HepG2 (cell line): ENCODE data around the gene CYP46A1. TPM values are rescaled to one million over a fixed set of nuclear protein-coding genes. Genes with fewer than 3 reads are reported as not detected.

Experiments used
- ATAC-seq: fragments of 200-7000 bp; cut with Tn5 transposase; 3 replicates; pipeline ENCODE4 v1.9.1; 2020; ENCODE audit warnings: mild to moderate bottlenecking, moderate library complexity
- BruUV-seq: library from RNA; stranded (reverse); fragments of 400-500 nt; replicated peaks from 2 replicates; lab custom pipeline; 2021; lab: Mats Ljungman, UMichigan
- CTCF ChIA-PET: fragments of 300-600 bp; formaldehyde crosslinking; extraction: SDS; loops from one replicate; lab custom pipeline; 2021; ENCODE audit warnings: low total read pairs, inconsistent platforms, low intra/inter-chr PET ratio; lab: Yijun Ruan, JAX
- POLR2A ChIA-PET: fragments of 350-600 bp; sonication (Branson Sonifier 250); formaldehyde crosslinking; loops from one replicate; lab custom pipeline; 2020; ENCODE audit warnings: antibody characterized with exemption, inconsistent platforms; lab: Yijun Ruan, JAX
- DNase-seq: peaks from one replicate; pipeline ENCODE4 v3.0.0-alpha.2; 2015; ENCODE audit warnings: low spot score
- FAIRE-seq: peaks from 3 replicates; lab custom pipeline; 2011; peaks lifted over from hg19 to GRCh38; lab: Jason Lieb, UNC
- H2AFZ ChIP-seq: one replicate; pipeline ENCODE4 v1.6.1; 2011; ENCODE audit warnings: low read length, inconsistent platforms
- H3K27ac ChIP-seq: fragments of 300-600 bp; 3 replicates; pipeline ENCODE4 v1.8.0; 2011; ENCODE audit warnings: mixed run types, mild to moderate bottlenecking, mixed read lengths, low read length, inconsistent platforms; ENCODE audit not compliant: insufficient read depth; ENCODE audit errors: extremely low read length
- H3K27me3 ChIP-seq, 2 experiments: fragments of 200-600 bp in 1 of 2; 2 replicates in 1 of 2; 3 replicates in 1 of 2; pipeline versions ENCODE4 v1.6.0 to v1.8.0; 2011; ENCODE audit warnings: low read length in 2 of 2, mild to moderate bottlenecking in 2 of 2, moderate library complexity in 2 of 2, inconsistent platforms in 1 of 2; ENCODE audit not compliant: insufficient read depth in 2 of 2, control insufficient read depth in 1 of 2
- H3K36me3 ChIP-seq, 2 experiments: fragments of 200-600 bp in 1 of 2; replicated peaks in 1 of 2; 2 replicates in 1 of 2; 3 replicates in 1 of 2; pipeline versions ENCODE4 v1.5.1 to v1.8.0; 2011; ENCODE audit warnings: low read length in 2 of 2, inconsistent platforms in 1 of 2; ENCODE audit not compliant: insufficient read depth in 2 of 2, control insufficient read depth in 1 of 2
- H3K4me1 ChIP-seq: 2 replicates; pipeline ENCODE4 v1.5.1; 2012; ENCODE audit warnings: low read length, inconsistent platforms; ENCODE audit not compliant: insufficient read depth
- H3K4me2 ChIP-seq: 2 replicates; pipeline ENCODE4 v1.6.0; 2011; ENCODE audit warnings: low read depth, low read length, inconsistent platforms
- H3K4me3 ChIP-seq, 3 experiments: fragments of 200-600 bp in 1 of 3; sonication (generic), shearing (Covaris generic) in 1 of 3; replicated peaks in 1 of 3; 2 replicates each; pipeline ENCODE4 v1.5.1; 2011 to 2016; ENCODE audit warnings: low read length in 3 of 3, inconsistent platforms in 2 of 3, low read depth in 2 of 3, mild to moderate bottlenecking in 2 of 3, control low read depth in 1 of 3, mixed read lengths in 1 of 3; ENCODE audit not compliant: insufficient read depth in 1 of 3
- H3K79me2 ChIP-seq: one replicate; pipeline ENCODE4 v1.6.1; 2011; ENCODE audit warnings: low read length, inconsistent platforms; ENCODE audit not compliant: insufficient read depth
- H3K9ac ChIP-seq: 2 replicates; pipeline ENCODE4 v1.6.0; 2011; ENCODE audit warnings: mild to moderate bottlenecking, low read depth, low read length, inconsistent platforms; ENCODE audit not compliant: insufficient read depth
- H3K9me3 ChIP-seq: 2 replicates; pipeline ENCODE4 v1.5.1; 2012; ENCODE audit warnings: mild to moderate bottlenecking, low read length
- H4K20me1 ChIP-seq: 2 replicates; pipeline ENCODE4 v1.6.0; 2011; ENCODE audit warnings: inconsistent platforms, mild to moderate bottlenecking, low read length, moderate library complexity; ENCODE audit not compliant: insufficient read depth
- KLF15 ChIP-seq: sonication (generic); formaldehyde crosslinking; IDR thresholded peaks from 2 replicates; pipeline ENCODE4 v1.8.1; 2023; ENCODE audit warnings: borderline replicate concordance, mild to moderate bottlenecking, inconsistent platforms, missing genetic modification reagents, mixed read lengths
- SRSF1 ChIP-seq: fragments of 200-400 bp; formaldehyde crosslinking; optimal IDR thresholded peaks from 2 replicates; pipeline ENCODE3; 2017; ENCODE audit warnings: mild to moderate bottlenecking, low read depth, low read length, moderate library complexity
- ZNF282 ChIP-seq: fragments of 450-650 bp; IDR thresholded peaks from 2 replicates; pipeline ENCODE4 v1.6.1; 2018; ENCODE audit not compliant: partially characterized antibody
- ZNF768 ChIP-seq: sonication (generic); formaldehyde crosslinking; IDR thresholded peaks from 2 replicates; pipeline ENCODE4 v1.4.0; 2020; ENCODE audit warnings: missing genetic modification reagents
- WGBS: methylation state at CpG from one replicate; pipeline ENCODE4 v1.1.6; 2017; ENCODE audit warnings: low lambda C conversion rate; 5-methylcytosine and 5-hydroxymethylcytosine counted together
- in situ Hi-C: cut with HindIII; loops from 2 replicates; pipeline ENCODE4 v1.10.0; 2017; ENCODE audit warnings: low pct_unique_long_range_greater_than_20kb; ENCODE audit not compliant: extremely low pct_ligation_motif_present
- intact Hi-C: fragments of 100-400 bp; cut with micrococcal nuclease; formaldehyde crosslinking; loops from one replicate; pipeline ENCODE4 v1.10.0; 2022; ENCODE audit not compliant: unreplicated experiment
- polyA plus RNA-seq, 8 experiments: library from polyadenylated mRNA; depleted of rRNA in 3 of 8; stranded (reverse) in 7 of 8; unstranded in 1 of 8; fragments of >200 nt; fragmentation: Illumina TruSeq in 4 of 8; extraction: Trizol in 4 of 8; gene quantifications; 2 replicates each; pipeline versions ENCODE4 v1.2.1 to v1.2.3, GENCODE V29; 2011 to 2016; ENCODE audit warnings: low read depth in 4 of 8, missing spikeins in 1 of 8, mixed read lengths in 1 of 8; ENCODE audit not compliant: insufficient read depth in 1 of 8
- total RNA-seq, 5 experiments: library from RNA; depleted of rRNA; stranded (reverse); fragments of >200 nt; fragmentation: Illumina TruSeq; extraction: Trizol; gene quantifications; 2 replicates each; pipeline ENCODE4 v1.2.3, GENCODE V29; 2016; ENCODE audit warnings: low read depth in 1 of 5
- TF ChIP-seq, protein P1 (sequence below): sonication (generic); formaldehyde crosslinking; IDR thresholded peaks from 2 replicates; pipeline ENCODE4 v1.4.0; 2020; ENCODE audit warnings: missing genetic modification reagents, borderline replicate concordance
- TF ChIP-seq, protein P2 (sequence below): sonication (generic); formaldehyde crosslinking; IDR thresholded peaks from 2 replicates; pipeline ENCODE4 v1.5.0; 2020; ENCODE audit warnings: mild to moderate bottlenecking, missing genetic modification reagents, borderline replicate concordance

CYP46A1 gene
- total and polyA plus RNA-seq, 2 of the 13 experiments (the other 11 are each of a cell fraction or from before 2014, with no cell fraction given): not detected

DNA sequence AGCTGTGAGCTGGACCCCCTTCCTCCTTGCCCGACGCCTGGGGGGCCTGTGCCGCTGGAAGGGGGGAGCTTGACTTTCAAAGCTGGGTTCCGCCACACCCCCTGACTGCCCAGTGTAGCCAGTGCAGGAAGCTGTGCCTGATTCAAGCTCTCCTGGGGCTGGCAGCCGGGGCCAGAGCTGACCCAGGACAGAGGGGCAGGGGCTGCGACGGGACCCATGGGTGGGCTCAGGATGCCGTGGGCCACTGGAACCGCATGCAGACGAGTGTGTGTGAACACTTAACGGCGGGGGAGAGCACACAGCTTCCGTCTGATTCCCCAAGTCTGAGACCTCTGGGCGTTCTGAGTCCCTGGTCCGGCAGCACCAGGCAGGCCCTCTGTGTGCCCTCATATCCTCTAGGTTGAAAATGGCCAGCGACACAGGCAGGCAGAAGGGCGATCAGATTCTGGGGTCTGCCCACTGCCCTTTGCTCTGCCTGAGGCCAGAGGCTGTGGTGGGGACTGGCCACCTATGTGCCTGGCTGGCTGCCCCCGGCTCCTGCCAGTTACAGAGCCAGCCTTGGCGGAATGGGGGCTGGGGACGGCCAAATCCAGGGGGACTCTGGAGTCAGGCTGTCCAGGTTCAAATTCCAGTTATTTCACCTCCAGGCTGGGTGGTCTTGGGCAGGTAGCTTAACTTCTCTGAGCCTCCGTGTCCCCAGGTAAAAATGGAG lies 54.0 kb downstream of the CYP46A1 start:
- H3K27ac ChIP-seq: no peak overlapping the region
- ATAC-seq: peak; percentile 11
- H3K9me3 ChIP-seq: no peaks in the 10 kb centered on the region
- H3K4me2 ChIP-seq: no peak overlapping the region
- no peak for FAIRE-seq
- H4K20me1 ChIP-seq: no peaks in the 10 kb centered on the region
- intact Hi-C loops (no loop called here), in situ Hi-C loops (no loop called here)
- no peak overlapping the region for H3K9ac ChIP-seq
- peaks cover 14 to 85% of the 10 kb centered on the region in 2 experiments for H3K27me3 ChIP-seq
- H2AFZ ChIP-seq: no peak overlapping the region
- no peak for DNase-seq
- H3K4me3 ChIP-seq: no peak overlapping the region
- peaks cover 33% of the 10 kb centered on the region for H3K4me1 ChIP-seq
- BruUV-seq: no TSS peak
- POLR2A ChIA-PET: no interaction called here
- no peaks in the 10 kb centered on the region for H3K36me3 ChIP-seq
- no peaks in the 10 kb centered on the region for H3K79me2 ChIP-seq
- CTCF ChIA-PET: no interaction called here
- TF ChIP-seq ZNF282: no peak
- TF ChIP-seq ZNF768 (CRISPR knock-in tag): peak; percentile 78
- TF ChIP-seq, protein P1, sequence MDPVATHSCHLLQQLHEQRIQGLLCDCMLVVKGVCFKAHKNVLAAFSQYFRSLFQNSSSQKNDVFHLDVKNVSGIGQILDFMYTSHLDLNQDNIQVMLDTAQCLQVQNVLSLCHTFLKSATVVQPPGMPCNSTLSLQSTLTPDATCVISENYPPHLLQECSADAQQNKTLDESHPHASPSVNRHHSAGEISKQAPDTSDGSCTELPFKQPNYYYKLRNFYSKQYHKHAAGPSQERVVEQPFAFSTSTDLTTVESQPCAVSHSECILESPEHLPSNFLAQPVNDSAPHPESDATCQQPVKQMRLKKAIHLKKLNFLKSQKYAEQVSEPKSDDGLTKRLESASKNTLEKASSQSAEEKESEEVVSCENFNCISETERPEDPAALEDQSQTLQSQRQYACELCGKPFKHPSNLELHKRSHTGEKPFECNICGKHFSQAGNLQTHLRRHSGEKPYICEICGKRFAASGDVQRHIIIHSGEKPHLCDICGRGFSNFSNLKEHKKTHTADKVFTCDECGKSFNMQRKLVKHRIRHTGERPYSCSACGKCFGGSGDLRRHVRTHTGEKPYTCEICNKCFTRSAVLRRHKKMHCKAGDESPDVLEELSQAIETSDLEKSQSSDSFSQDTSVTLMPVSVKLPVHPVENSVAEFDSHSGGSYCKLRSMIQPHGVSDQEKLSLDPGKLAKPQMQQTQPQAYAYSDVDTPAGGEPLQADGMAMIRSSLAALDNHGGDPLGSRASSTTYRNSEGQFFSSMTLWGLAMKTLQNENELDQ: no peak
- TF ChIP-seq, all 625 proteins: peak for 1
- WGBS: no CpG with 5 or more reads among the region's 21 CpGs

DNA sequence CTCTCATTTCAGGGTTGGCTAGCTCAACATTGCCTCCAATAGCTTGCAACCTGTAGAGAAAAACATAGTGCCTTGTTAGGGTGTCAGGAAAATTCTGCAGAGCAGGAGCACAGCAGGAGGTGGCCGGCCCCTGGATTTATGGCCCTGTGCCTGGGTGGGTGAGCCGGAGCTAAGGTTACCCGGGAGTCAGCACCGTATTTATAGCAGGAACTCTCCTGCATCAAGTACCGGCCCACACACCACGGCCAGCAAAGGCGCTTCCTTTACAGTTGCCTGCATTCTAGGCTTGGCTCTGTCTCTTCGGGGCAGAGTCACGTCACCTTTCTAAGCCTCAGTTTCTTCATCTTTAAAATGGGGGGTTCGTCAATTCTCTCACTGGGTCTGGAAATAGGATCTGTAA lies 56.3 kb downstream of the CYP46A1 start:
- Histone ChIP-seq H3K79me2 (no peaks in the 10 kb centered on the region), H3K27ac (no peak overlapping the region), H3K4me1 (peaks cover 19% of the 10 kb centered on the region; the same call in 1 of the 2 replicates), H3K27me3 (peaks cover 11 to 72% of the 10 kb centered on the region in 2 experiments; a peak in 4 of 5 replicates), H3K9me3 (no peaks in the 10 kb centered on the region), H3K4me3 (no peak overlapping the region), H4K20me1 (no peaks in the 10 kb centered on the region), H2AFZ (no peak overlapping the region), H3K9ac (no peak overlapping the region), H3K4me2 (no peak overlapping the region), H3K36me3 (no peaks in the 10 kb centered on the region)
- CTCF ChIA-PET: no interaction called here
- intact Hi-C loops: no loop called here
- no TSS peak for BruUV-seq
- FAIRE-seq: no peak
- in situ Hi-C loops: no loop called here
- no peak for ATAC-seq
- WGBS: 58% methylated on average over 7 of the region's 10 CpGs
- no peak for DNase-seq
- POLR2A ChIA-PET: no interaction called here
- TF ChIP-seq SRSF1 (no peak), KLF15 (CRISPR knock-in tag) (no peak)
- TF ChIP-seq, protein P2, sequence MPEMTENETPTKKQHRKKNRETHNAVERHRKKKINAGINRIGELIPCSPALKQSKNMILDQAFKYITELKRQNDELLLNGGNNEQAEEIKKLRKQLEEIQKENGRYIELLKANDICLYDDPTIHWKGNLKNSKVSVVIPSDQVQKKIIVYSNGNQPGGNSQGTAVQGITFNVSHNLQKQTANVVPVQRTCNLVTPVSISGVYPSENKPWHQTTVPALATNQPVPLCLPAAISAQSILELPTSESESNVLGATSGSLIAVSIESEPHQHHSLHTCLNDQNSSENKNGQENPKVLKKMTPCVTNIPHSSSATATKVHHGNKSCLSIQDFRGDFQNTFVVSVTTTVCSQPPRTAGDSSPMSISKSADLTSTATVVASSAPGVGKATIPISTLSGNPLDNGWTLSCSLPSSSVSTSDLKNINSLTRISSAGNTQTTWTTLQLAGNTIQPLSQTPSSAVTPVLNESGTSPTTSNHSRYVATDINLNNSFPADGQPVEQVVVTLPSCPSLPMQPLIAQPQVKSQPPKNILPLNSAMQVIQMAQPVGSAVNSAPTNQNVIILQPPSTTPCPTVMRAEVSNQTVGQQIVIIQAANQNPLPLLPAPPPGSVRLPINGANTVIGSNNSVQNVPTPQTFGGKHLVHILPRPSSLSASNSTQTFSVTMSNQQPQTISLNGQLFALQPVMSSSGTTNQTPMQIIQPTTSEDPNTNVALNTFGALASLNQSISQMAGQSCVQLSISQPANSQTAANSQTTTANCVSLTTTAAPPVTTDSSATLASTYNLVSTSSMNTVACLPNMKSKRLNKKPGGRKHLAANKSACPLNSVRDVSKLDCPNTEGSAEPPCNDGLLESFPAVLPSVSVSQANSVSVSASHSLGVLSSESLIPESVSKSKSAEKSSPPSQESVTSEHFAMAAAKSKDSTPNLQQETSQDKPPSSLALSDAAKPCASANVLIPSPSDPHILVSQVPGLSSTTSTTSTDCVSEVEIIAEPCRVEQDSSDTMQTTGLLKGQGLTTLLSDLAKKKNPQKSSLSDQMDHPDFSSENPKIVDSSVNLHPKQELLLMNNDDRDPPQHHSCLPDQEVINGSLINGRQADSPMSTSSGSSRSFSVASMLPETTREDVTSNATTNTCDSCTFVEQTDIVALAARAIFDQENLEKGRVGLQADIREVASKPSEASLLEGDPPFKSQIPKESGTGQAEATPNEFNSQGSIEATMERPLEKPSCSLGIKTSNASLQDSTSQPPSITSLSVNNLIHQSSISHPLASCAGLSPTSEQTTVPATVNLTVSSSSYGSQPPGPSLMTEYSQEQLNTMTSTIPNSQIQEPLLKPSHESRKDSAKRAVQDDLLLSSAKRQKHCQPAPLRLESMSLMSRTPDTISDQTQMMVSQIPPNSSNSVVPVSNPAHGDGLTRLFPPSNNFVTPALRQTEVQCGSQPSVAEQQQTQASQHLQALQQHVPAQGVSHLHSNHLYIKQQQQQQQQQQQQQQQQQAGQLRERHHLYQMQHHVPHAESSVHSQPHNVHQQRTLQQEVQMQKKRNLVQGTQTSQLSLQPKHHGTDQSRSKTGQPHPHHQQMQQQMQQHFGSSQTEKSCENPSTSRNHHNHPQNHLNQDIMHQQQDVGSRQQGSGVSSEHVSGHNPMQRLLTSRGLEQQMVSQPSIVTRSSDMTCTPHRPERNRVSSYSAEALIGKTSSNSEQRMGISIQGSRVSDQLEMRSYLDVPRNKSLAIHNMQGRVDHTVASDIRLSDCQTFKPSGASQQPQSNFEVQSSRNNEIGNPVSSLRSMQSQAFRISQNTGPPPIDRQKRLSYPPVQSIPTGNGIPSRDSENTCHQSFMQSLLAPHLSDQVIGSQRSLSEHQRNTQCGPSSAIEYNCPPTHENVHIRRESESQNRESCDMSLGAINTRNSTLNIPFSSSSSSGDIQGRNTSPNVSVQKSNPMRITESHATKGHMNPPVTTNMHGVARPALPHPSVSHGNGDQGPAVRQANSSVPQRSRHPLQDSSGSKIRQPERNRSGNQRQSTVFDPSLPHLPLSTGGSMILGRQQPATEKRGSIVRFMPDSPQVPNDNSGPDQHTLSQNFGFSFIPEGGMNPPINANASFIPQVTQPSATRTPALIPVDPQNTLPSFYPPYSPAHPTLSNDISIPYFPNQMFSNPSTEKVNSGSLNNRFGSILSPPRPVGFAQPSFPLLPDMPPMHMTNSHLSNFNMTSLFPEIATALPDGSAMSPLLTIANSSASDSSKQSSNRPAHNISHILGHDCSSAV (CRISPR knock-in tag): no peak
